ENCODE results near the gene CYP27C1. TPM values are rescaled to one million over a fixed set of nuclear protein-coding genes. Genes with fewer than 3 reads are reported as not detected.

Gene CYP27C1
- total and polyA plus RNA-seq, 2 of the 13 experiments (the other 11 are each of a cell fraction or from before 2014, with no cell fraction given): not detected

DNA sequence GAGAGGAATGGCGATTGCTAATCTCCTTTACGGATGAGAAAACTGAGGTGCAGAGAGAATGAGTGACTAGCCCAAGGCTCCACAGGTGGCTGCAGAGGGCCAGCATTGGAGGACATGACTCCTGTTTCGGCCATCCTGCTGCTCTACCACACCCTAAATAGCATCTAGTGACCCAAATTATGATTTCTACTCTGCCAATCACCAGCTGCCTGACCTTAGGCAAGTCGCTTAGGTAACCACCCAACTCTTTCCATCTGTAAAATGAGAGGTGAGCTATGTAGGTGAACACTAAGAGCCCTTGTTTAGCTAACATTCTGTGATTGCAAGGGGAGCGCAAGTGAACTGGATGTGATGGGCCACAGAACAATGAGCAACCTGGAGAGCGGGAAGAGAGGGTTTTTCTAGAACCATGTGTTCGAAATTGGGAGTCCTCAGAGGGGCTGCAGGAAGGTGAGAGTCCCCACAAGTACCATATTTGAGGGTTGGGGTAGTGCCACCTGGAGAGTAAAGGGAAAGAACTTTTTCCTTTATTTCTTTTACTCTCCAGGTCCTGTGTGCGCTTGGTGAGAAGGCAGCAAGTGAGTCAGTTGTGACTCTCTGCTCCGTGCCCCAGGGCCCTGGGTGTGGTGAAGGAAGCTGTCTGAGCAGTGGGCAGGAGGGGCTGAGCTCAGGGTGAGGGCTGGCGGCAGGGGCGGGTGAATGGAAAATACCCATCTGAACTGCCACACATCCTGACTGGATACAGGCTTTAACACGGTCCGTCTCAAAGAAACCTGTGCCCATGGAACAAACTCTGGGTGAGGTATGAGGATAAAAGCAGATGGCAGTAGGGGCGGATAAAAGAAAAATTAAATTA lies 2.4 kb downstream of the CYP27C1 start:
- FAIRE-seq: no peak
- BruUV-seq (replicated peaks): no TSS peak
- no peak for DNase-seq (ENCODE audit: low spot score)
- Histone ChIP-seq H2AFZ (ENCODE audit: low read length) (no peak overlapping the region), H3K4me3 (replicated peaks in 1 of 3; ENCODE audit: insufficient read depth in 1 of 3, low read depth in 2 of 3, low read length in 3 of 3) (no peak overlapping the region), H3K9me3 (ENCODE audit: low read length) (no peaks in the 10 kb centered on the region), H3K27ac (ENCODE audit: extremely low read length, insufficient read depth, low read length) (no peak overlapping the region), H3K9ac (ENCODE audit: insufficient read depth, low read depth, low read length) (no peak overlapping the region), H4K20me1 (ENCODE audit: insufficient read depth, low read length) (no peaks in the 10 kb centered on the region), H3K27me3 (ENCODE audit: control insufficient read depth in 1 of 2, insufficient read depth in 2 of 2, low read length in 2 of 2) (peaks cover 18 to 59% of the 10 kb centered on the region in 2 experiments), H3K4me2 (ENCODE audit: low read depth, low read length) (no peak overlapping the region), H3K79me2 (ENCODE audit: insufficient read depth, low read length) (no peaks in the 10 kb centered on the region), H3K36me3 (replicated peaks in 1 of 2; ENCODE audit: control insufficient read depth in 1 of 2, insufficient read depth in 2 of 2, low read length in 2 of 2) (no peaks in the 10 kb centered on the region), H3K4me1 (ENCODE audit: insufficient read depth, low read length) (peaks cover 10% of the 10 kb centered on the region)
- POLR2A ChIA-PET: no interaction called here
- 52% methylated on average over 14 of the region's 14 CpGs for WGBS (ENCODE audit: low lambda C conversion rate)
- intact Hi-C loops (cut with micrococcal nuclease; ENCODE audit: unreplicated experiment): no loop called here
- 0 out of 3 replicates have a peak, but pooled peaks have one; percentile 10 for ATAC-seq
- CTCF ChIA-PET (ENCODE audit: low intra/inter-chr PET ratio, low total read pairs): no interaction called here
- in situ Hi-C loops (cut with HindIII; ENCODE audit: extremely low pct_ligation_motif_present, low pct_unique_long_range_greater_than_20kb): no loop called here
- TF ChIP-seq, protein P1, sequence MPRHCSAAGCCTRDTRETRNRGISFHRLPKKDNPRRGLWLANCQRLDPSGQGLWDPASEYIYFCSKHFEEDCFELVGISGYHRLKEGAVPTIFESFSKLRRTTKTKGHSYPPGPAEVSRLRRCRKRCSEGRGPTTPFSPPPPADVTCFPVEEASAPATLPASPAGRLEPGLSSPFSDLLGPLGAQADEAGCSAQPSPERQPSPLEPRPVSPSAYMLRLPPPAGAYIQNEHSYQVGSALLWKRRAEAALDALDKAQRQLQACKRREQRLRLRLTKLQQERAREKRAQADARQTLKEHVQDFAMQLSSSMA (CRISPR knock-in tag; IDR thresholded peaks at IDR 0.05): no peak
- TF ChIP-seq, protein P2, sequence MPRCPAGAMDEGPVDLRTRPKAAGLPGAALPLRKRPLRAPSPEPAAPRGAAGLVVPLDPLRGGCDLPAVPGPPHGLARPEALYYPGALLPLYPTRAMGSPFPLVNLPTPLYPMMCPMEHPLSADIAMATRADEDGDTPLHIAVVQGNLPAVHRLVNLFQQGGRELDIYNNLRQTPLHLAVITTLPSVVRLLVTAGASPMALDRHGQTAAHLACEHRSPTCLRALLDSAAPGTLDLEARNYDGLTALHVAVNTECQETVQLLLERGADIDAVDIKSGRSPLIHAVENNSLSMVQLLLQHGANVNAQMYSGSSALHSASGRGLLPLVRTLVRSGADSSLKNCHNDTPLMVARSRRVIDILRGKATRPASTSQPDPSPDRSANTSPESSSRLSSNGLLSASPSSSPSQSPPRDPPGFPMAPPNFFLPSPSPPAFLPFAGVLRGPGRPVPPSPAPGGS (CRISPR knock-in tag; IDR thresholded peaks at IDR 0.05): no peak
- TF ChIP-seq XRCC5 (optimal IDR thresholded peaks at IDR 0.05; ENCODE audit: low read length) (peak; percentile 25), ZNF720 (CRISPR knock-in tag; IDR thresholded peaks at IDR 0.05) (no peak)
- TF ChIP-seq, protein P3, sequence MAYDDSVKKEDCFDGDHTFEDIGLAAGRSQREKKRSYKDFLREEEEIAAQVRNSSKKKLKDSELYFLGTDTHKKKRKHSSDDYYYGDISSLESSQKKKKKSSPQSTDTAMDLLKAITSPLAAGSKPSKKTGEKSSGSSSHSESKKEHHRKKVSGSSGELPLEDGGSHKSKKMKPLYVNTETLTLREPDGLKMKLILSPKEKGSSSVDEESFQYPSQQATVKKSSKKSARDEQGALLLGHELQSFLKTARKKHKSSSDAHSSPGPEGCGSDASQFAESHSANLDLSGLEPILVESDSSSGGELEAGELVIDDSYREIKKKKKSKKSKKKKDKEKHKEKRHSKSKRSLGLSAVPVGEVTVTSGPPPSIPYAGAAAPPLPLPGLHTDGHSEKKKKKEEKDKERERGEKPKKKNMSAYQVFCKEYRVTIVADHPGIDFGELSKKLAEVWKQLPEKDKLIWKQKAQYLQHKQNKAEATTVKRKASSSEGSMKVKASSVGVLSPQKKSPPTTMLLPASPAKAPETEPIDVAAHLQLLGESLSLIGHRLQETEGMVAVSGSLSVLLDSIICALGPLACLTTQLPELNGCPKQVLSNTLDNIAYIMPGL (CRISPR knock-in tag; IDR thresholded peaks at IDR 0.05; ENCODE audit: borderline replicate concordance in 1 of 2, low read depth in 1 of 2): no peak

Measured in HepG2 (cell line).